GM12892 (cell line): Measurements from ENCODE around the gene MACROD2.

ENCODE experiments used
- POLR2A ChIP-seq: IDR thresholded peaks from 2 replicates; pipeline ENCODE4 v1.6.1; 2011; ENCODE audit warnings: low read depth, low read length, control low read depth
- POLR2AphosphoS5 ChIP-seq: IDR thresholded peaks from 2 replicates; pipeline ENCODE4 v1.6.1; 2011; ENCODE audit warnings: low read depth, low read length, control low read depth
- TAF1 ChIP-seq: IDR thresholded peaks from 2 replicates; pipeline ENCODE4 v1.6.1; 2011; ENCODE audit warnings: low read depth, mild to moderate bottlenecking, control low read depth, low read length, borderline replicate concordance

- no peak for TF ChIP-seq POLR2AphosphoS5
- no peak for TF ChIP-seq POLR2A
- no peak for TF ChIP-seq TAF1
Observed at GRCh38 chr20:14929388-14929787, 934.1 kb downstream of the MACROD2 start.
